Activated CD8-positive, alpha-beta T cell treated with anti-CD3 and anti-CD28 coated beads, Interleukin-2, amount 10 ng/mL, durations not matched to agents 7 days and 5 days (primary cell): ENCODE data around the gene DSCAML1. TPM values are rescaled to one million over a fixed set of nuclear protein-coding genes. Genes with fewer than 3 reads are reported as not detected.

Source experiments
- ATAC-seq: fragments of 150-1000 bp; cut with Tn5 transposase; one replicate; pipeline ENCODE4 v1.10.0; 2021; ENCODE audit warnings: moderate library complexity
- CTCF ChIA-PET: fragments of 350-600 bp; sonication (Branson Sonifier 250); formaldehyde crosslinking; loops from one replicate; lab custom pipeline; 2021; ENCODE audit warnings: antibody characterized with exemption; lab: Charles Lee
- POLR2A ChIA-PET: fragments of 350-600 bp; sonication (Branson Sonifier 250); formaldehyde crosslinking; loops from one replicate; lab custom pipeline; 2021; ENCODE audit warnings: antibody characterized with exemption; lab: Charles Lee
- DNase-seq: peaks from one replicate; pipeline ENCODE4 v3.0.0-alpha.2; 2020
- H3K27ac Mint-ChIP-seq: one replicate; pipeline ENCODE4 v1.8.0; 2021; ENCODE audit warnings: mild to moderate bottlenecking, mixed read lengths
- H3K27me3 Mint-ChIP-seq: one replicate; pipeline ENCODE4 v1.8.0; 2021; ENCODE audit warnings: low read depth, mixed read lengths
- H3K36me3 Mint-ChIP-seq: one replicate; pipeline ENCODE4 v1.8.0; 2021; ENCODE audit warnings: low read depth, mixed read lengths
- H3K4me1 Mint-ChIP-seq: one replicate; pipeline ENCODE4 v1.8.0; 2021; ENCODE audit warnings: low read depth, mixed read lengths
- H3K4me3 Mint-ChIP-seq: one replicate; pipeline ENCODE4 v1.8.0; 2021; ENCODE audit warnings: mild to moderate bottlenecking, mixed read lengths
- H3K9me3 Mint-ChIP-seq: one replicate; pipeline ENCODE4 v1.8.0; 2022; ENCODE audit warnings: mixed read lengths; ENCODE audit not compliant: insufficient read depth
- total RNA-seq, 2 experiments: library from RNA; stranded (reverse); gene quantifications; one replicate each; pipeline ENCODE4 v1.2.3, GENCODE V29; 2021

The DSCAML1 gene
- total RNA-seq, 2 experiments from 2014 or later: 0.16 to 0.37 TPM

DNA sequence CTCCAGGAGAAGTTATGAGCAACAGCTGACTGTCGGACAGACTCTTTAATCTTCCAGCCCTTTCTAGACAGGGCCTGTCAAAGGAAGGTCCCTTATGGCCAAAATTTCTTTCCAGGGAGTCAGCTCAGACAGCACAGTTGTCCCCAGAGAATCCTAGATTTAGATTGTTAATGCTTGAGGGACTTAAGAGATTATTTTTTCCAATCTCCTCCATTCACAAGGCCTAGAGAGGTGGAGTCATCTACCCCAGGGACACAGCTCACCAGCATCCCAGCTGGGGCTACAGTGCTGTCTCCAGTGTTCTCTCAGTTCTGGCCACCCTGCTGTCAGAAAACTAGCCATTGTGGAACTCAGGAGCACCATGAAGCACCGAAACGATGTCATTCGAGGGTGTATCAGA lies 7.8 kb downstream of the DSCAML1 start:
- H3K36me3 Mint-ChIP-seq: no peaks in the 10 kb centered on the region
- CTCF ChIA-PET: interaction anchor here (0.8 to 1.2 kb wide), 2 partner anchors 18 to 27 kb away, joined by 3 read pairs; no protein-coding TSS in a partner anchor
- POLR2A ChIA-PET: no interaction called here
- no peaks in the 10 kb centered on the region for H3K4me1 Mint-ChIP-seq
- peaks cover 25% of the 10 kb centered on the region for H3K27me3 Mint-ChIP-seq
- H3K27ac Mint-ChIP-seq: no peak overlapping the region
- H3K9me3 Mint-ChIP-seq: no peaks in the 10 kb centered on the region
- DNase-seq: no peak
- no peak for ATAC-seq
- no peak overlapping the region for H3K4me3 Mint-ChIP-seq

DNA sequence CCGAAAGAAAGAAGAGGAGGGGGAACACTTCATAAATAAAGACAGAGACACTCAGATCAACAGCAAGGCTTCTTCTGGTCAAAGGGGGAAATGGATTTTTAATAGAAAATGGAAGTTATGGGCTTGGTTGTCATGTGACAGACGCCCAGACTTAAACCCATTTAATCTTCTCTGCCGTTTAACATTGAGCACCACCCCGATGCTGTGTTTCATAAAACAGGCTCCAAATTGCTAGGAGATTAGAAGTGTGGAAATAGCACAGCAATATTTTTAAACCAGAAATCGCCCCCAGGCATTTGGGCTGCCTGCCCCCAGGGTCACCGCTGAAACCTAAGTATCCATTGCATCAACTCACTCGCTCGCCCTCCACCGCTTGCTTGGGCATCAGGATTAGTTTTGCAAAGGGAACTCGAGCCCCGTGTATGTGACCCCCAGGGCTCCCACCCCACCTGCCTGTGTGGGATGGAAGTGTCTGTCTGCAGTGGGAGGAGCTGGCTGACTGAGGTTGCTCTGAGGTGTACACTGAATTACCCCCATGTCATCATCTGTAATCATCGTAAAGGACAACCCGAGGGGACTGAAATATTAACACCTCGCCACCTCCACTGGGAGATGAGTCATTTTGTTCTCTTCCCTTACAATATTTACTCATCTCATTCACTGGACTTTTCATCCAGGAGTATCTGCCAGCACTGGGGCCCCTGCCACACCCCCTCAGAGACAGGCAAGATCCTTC lies 10.7 kb downstream of the DSCAML1 start:
- no peak overlapping the region for H3K4me3 Mint-ChIP-seq
- no peaks in the 10 kb centered on the region for H3K9me3 Mint-ChIP-seq
- H3K36me3 Mint-ChIP-seq: no peaks in the 10 kb centered on the region
- POLR2A ChIA-PET: no interaction called here
- DNase-seq (no peak), ATAC-seq (no peak)
- no peak overlapping the region for H3K27ac Mint-ChIP-seq
- H3K27me3 Mint-ChIP-seq: peaks cover 16% of the 10 kb centered on the region
- no peaks in the 10 kb centered on the region for H3K4me1 Mint-ChIP-seq
- CTCF ChIA-PET: interaction anchor here (1.1 kb wide), 1 partner anchor 53 kb away, joined by 3 read pairs; no protein-coding TSS in a partner anchor

DNA sequence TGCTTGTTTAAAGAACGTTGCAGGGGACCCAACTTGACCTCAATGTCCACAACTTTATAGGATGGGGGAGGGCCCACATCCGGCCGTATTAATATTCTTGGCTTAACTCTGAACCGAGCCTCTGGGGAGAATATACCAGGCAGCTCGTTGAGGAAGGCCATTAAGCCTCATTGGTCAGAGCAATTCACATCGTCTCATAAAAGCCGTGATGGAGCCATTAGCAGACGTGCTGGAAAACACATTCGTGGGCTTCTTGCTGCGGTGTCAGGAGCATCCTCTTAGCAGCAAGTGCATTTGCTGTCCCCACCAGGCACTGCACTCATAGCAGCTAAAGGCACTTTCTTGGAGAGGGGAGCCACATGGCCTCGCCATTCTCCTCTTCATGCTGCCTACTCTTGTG lies 14.9 kb downstream of the DSCAML1 start:
- H3K9me3 Mint-ChIP-seq: no peaks in the 10 kb centered on the region
- peaks cover 20% of the 10 kb centered on the region for H3K27me3 Mint-ChIP-seq
- ATAC-seq (no peak), DNase-seq (no peak)
- no peaks in the 10 kb centered on the region for H3K4me1 Mint-ChIP-seq
- ChIA-PET POLR2A (no interaction called here), CTCF (no interaction called here)
- H3K36me3 Mint-ChIP-seq: no peaks in the 10 kb centered on the region
- no peak overlapping the region for H3K27ac Mint-ChIP-seq
- no peak overlapping the region for H3K4me3 Mint-ChIP-seq

DNA sequence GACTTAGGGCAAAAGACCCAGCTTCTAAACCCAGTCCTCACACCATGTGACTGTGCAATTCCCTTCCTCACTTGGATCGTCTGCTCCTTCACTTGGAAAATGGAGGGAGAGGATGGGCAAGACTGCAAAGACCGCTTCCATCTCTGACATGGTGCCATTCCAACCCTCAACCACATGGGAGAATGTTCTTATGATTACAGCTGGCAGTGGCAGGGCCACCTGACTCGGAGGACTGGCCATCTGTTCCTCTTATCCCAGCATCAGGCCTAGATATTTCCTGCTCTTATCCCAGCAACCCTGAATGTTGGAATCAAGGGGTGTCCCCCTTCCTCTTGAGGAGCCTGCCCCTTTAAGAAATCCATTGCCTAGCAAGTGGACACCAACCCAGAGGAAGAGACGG lies 15.4 kb downstream of the DSCAML1 start:
- Mint-ChIP-seq H3K27ac (no peak overlapping the region), H3K27me3 (peaks cover 19% of the 10 kb centered on the region), H3K4me3 (no peak overlapping the region), H3K36me3 (no peaks in the 10 kb centered on the region), H3K4me1 (no peaks in the 10 kb centered on the region), H3K9me3 (no peaks in the 10 kb centered on the region)
- ATAC-seq (no peak), DNase-seq (no peak)
- CTCF ChIA-PET: interaction anchor here (2.3 kb wide), 1 partner anchor 26 kb away, joined by 8 read pairs; no protein-coding TSS in a partner anchor
- POLR2A ChIA-PET: no interaction called here

DNA sequence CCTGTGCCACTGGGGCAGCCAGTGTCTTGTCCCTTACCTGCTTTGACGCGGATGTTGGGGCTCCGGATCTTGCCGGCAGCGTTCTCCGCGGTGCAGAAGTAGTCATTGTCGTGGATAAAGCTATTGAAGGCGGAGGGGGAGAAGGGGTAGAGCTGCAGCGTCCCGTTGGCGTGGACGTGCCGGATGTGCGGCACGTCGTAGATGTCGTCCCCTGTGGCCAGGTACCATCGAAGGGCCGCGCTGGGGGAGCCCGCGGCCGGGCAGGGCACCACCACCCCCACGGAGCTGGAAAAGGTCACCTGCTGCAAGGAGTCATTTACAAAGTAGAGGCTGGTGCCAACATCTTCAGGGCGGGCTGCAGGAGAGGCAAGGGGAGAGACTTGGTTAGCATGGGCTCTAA lies 16.6 kb downstream of the DSCAML1 start:
- DNase-seq (no peak), ATAC-seq (no peak)
- H3K4me1 Mint-ChIP-seq: no peaks in the 10 kb centered on the region
- peaks cover 17% of the 10 kb centered on the region for H3K27me3 Mint-ChIP-seq
- H3K27ac Mint-ChIP-seq: no peak overlapping the region
- ChIA-PET POLR2A (no interaction called here), CTCF (interaction anchor here (2.3 kb wide), 1 partner anchor 27 kb away, joined by 8 read pairs; no protein-coding TSS in a partner anchor)
- no peaks in the 10 kb centered on the region for H3K36me3 Mint-ChIP-seq
- H3K9me3 Mint-ChIP-seq: no peaks in the 10 kb centered on the region
- H3K4me3 Mint-ChIP-seq: no peak overlapping the region

DNA sequence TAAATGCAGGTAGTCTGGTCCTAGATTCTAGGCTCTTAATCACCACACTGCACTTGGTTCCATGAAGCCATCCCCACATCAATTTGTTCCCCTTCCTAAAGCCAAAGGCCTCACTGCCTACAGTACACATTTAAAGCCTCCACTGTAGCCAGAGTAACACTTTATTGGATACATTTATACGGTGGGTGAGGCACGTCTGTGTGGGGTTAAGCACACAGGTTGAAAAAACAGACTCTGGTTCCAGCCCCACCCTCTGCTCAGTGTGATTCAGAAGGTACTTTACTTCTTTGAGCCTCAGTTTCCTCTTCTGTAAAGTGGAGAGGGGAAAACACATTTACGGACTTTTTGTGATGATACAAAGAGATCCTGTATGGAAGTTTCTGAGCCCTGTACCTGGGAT lies 22.5 kb downstream of the DSCAML1 start:
- POLR2A ChIA-PET: no interaction called here
- Mint-ChIP-seq H3K9me3 (no peaks in the 10 kb centered on the region), H3K4me1 (no peaks in the 10 kb centered on the region), H3K27ac (no peak overlapping the region), H3K27me3 (peaks cover 10% of the 10 kb centered on the region), H3K36me3 (no peaks in the 10 kb centered on the region), H3K4me3 (no peak overlapping the region)
- CTCF ChIA-PET: no interaction called here
- ATAC-seq (no peak), DNase-seq (no peak)

DNA sequence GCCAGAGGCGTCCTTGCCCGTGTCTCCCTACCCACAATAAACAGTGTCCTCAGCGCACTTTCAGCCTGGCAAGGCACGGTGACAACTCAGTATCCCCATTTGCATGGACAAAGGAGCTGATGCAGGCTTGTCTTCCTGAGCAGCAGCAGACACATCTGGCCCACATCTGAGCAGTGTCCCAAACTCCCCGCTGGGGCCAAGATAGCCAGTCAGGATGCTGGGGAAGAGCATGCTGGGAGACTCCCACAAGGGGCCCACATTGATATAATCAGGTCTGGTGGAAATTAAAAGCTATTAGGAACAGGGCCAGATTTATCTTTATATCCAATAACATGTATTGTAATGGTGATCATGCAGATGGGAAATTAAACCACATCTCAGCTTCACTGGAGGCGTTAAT lies 24.7 kb downstream of the DSCAML1 start:
- Mint-ChIP-seq H3K27me3 (peaks cover 5% of the 10 kb centered on the region), H3K4me1 (no peaks in the 10 kb centered on the region), H3K27ac (no peak overlapping the region), H3K9me3 (no peaks in the 10 kb centered on the region), H3K36me3 (no peaks in the 10 kb centered on the region), H3K4me3 (no peak overlapping the region)
- DNase-seq (no peak), ATAC-seq (no peak)
- ChIA-PET POLR2A (no interaction called here), CTCF (interaction anchor here (0.5 kb wide), 1 partner anchor 281 kb away, joined by 3 read pairs; no protein-coding TSS in a partner anchor)

DNA sequence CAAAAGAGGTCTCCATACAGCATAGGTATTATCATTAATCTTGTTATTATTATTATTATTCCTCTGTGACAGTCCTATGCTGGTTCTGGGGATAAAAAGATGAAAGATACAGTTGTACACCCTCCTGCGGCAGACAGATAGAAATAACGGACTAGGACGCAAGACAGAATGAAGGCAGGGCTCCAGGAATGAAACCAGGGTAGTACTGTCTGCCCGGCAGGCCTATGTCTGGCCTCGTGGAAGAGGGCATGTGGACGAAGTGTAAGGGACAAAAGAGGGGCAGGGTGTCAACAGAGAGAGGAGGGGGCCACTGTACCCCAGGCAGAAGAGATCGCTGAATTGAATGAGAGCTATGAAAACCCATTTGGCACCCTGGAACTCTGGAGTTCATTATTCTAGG lies 25.2 kb downstream of the DSCAML1 start:
- H3K27me3 Mint-ChIP-seq: peaks cover 5% of the 10 kb centered on the region
- no peak overlapping the region for H3K27ac Mint-ChIP-seq
- no peak overlapping the region for H3K4me3 Mint-ChIP-seq
- no peaks in the 10 kb centered on the region for H3K36me3 Mint-ChIP-seq
- ATAC-seq (no peak), DNase-seq (no peak)
- H3K9me3 Mint-ChIP-seq: no peaks in the 10 kb centered on the region
- H3K4me1 Mint-ChIP-seq: no peaks in the 10 kb centered on the region
- CTCF ChIA-PET: no interaction called here
- POLR2A ChIA-PET: no interaction called here

DNA sequence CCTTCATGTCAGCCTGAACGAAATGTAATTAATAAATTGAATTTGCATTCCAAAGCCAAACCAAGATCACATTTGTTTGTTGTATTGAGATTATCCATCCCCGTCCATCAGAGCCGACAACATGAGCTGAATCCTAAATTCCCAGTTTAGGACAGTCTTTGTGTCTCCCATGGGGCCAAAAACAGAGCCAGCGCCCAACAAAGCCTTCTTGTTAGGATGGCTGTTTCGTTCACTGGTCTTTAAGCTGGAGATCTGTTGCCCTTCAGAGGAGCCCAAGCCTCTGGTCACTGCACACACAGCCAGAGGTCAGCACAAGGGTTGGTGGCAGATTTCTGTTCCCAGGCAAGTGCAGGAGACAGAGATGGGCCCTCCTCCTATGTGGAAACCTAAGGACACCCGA lies 25.8 kb downstream of the DSCAML1 start:
- POLR2A ChIA-PET: no interaction called here
- H3K4me3 Mint-ChIP-seq: no peak overlapping the region
- ATAC-seq: no peak
- CTCF ChIA-PET: no interaction called here
- H3K27me3 Mint-ChIP-seq: peaks cover 5% of the 10 kb centered on the region
- no peaks in the 10 kb centered on the region for H3K4me1 Mint-ChIP-seq
- H3K9me3 Mint-ChIP-seq: no peaks in the 10 kb centered on the region
- DNase-seq: no peak
- H3K36me3 Mint-ChIP-seq: no peaks in the 10 kb centered on the region
- H3K27ac Mint-ChIP-seq: no peak overlapping the region

DNA sequence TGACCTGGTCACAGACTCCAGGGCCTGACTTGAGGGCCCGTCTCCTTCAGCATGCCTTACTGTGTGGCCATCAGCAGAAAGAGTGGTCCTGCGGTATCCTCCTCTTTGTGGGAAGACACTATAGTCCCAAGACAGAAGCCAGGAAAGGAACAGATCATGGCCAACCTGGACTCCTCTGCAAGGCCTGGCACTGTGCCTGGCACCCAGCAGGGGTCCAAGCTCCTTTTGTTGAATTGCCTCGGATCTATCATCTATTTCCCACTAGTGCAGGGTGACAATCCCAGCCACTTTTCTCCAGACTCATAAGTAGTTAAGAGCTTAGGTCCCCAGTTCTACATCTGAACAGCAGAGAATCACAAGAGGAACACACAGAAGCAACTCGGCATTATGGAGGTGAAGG lies 27.0 kb downstream of the DSCAML1 start:
- ChIA-PET POLR2A (no interaction called here), CTCF (no interaction called here)
- H3K4me3 Mint-ChIP-seq: no peak overlapping the region
- no peaks in the 10 kb centered on the region for H3K9me3 Mint-ChIP-seq
- H3K27me3 Mint-ChIP-seq: peaks cover 5% of the 10 kb centered on the region
- no peak overlapping the region for H3K27ac Mint-ChIP-seq
- H3K36me3 Mint-ChIP-seq: no peaks in the 10 kb centered on the region
- H3K4me1 Mint-ChIP-seq: no peaks in the 10 kb centered on the region
- no peak for DNase-seq
- ATAC-seq: no peak

DNA sequence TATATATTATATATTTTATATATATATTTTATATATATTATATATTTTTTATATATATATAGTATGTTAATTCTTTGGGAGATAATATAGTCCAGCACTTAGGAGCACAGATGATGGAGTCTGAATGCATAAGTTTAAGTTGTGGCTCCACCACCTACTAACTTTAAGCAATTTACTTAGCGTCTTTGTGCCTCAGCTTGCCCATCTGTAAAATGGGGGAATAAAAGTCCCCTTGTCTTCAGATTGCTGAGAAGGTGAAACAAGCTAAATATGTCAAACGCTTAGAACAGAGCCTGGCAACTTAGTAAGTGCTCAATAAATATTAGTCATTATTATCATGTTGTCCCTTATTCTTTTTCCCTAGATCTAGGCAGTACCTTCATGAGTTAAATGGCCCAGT lies 27.5 kb downstream of the DSCAML1 start:
- ATAC-seq: no peak
- Mint-ChIP-seq H3K4me1 (no peaks in the 10 kb centered on the region), H3K36me3 (no peaks in the 10 kb centered on the region), H3K27ac (no peak overlapping the region), H3K4me3 (no peak overlapping the region), H3K9me3 (no peaks in the 10 kb centered on the region), H3K27me3 (peaks cover 5% of the 10 kb centered on the region)
- ChIA-PET POLR2A (no interaction called here), CTCF (no interaction called here)
- no peak for DNase-seq

DNA sequence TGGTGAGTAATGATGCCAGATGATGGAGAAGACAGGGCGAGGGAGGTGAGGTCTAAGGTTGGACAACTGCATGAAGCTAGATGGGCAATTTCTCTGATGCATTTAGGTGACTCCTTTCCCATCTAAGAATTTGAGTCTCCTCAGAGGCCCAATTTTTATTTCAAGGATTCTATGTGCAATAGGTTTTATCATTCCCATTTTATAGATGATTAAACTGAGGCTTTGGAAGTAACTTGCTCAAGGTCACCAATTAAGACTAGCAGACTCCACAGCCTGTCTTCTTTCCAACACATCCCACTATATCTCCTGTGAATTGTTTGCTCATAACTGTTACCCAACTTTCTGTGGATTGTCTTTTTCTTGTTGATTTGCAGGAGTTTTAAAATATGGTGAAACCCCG lies 28.5 kb downstream of the DSCAML1 start:
- CTCF ChIA-PET: no interaction called here
- no peak for ATAC-seq
- DNase-seq: no peak
- POLR2A ChIA-PET: no interaction called here
- Mint-ChIP-seq H3K4me3 (no peak overlapping the region), H3K4me1 (no peaks in the 10 kb centered on the region), H3K36me3 (no peaks in the 10 kb centered on the region), H3K27ac (no peak overlapping the region), H3K27me3 (peaks cover 2% of the 10 kb centered on the region), H3K9me3 (no peaks in the 10 kb centered on the region)
